NB4 (cell line): ENCODE measurements around the gene ARFIP2.
A peak's percentile ranks its signal among the peaks of the same experiment; 100 is the strongest.
"Not testable (repeated sequence)": the region's sequence is repeated elsewhere in the genome, so short reads cannot be mapped to it uniquely, and the experiment has no call there.

ENCODE experiments used
- DNase-seq: peaks from one replicate; pipeline ENCODE4 v3.0.0; 2010; ENCODE audit warnings: low read depth
- H3K4me3 ChIP-seq: one replicate; pipeline ENCODE4 v1.5.1; 2011; ENCODE audit warnings: mild to moderate bottlenecking, low read depth, low read length, moderate library complexity
- CTCF ChIP-seq: IDR thresholded peaks from one replicate; pipeline ENCODE4 v1.5.1; 2012; ENCODE audit warnings: low read depth, low read length
- MAX ChIP-seq: IDR thresholded peaks from 2 replicates; pipeline ENCODE4 v1.6.1; 2011; ENCODE audit warnings: low read depth, low read length
- MYC ChIP-seq: IDR thresholded peaks from 2 replicates; pipeline ENCODE4 v1.6.1; 2011; ENCODE audit warnings: low read depth, low read length
- POLR2A ChIP-seq: IDR thresholded peaks from 2 replicates; pipeline ENCODE4 v1.6.1; 2011; ENCODE audit warnings: mild to moderate bottlenecking; ENCODE audit not compliant: insufficient read length; ENCODE audit errors: extremely low read depth

Gene ARFIP2

GRCh38 chr11:6481012-6481923 lies at the start of gene ARFIP2, which contains the start of gene TIMM10B:
TSS of gene ARFIP2 (minus strand) at chr11:6481331. CDS start at chr11:6480421, 910 bp downstream.
TSS of gene TIMM10B (plus strand) at chr11:6481501. CDS start at chr11:6481517, 16 bp downstream.
- peak; percentile 80 for TF ChIP-seq MAX
- no peak for TF ChIP-seq CTCF
- peak; percentile 82 for TF ChIP-seq MYC
- peak; percentile 91 for TF ChIP-seq POLR2A

GRCh38 chr11:6530848-6531247 lies 49.7 kb upstream of the ARFIP2 start:
- H3K4me3 ChIP-seq: no peak overlapping the region
- TF ChIP-seq POLR2A: no peak
- no peak for DNase-seq

More at GRCh38 chr11:6481012-6481923, at the start of gene ARFIP2, which contains the start of gene TIMM10B:
- peak within 1 kb of the TSS; percentile 99 for H3K4me3 ChIP-seq
- peak; percentile 97 for DNase-seq

- no peak overlapping the region for H3K4me3 ChIP-seq
- DNase-seq: no peak
- TF ChIP-seq POLR2A (no peak), CTCF (no peak), MAX (no peak), MYC (no peak)
Measured at GRCh38 chr11:6529266-6529665, 48.1 kb upstream of the ARFIP2 start.

GRCh38 chr11:6526411-6527135 lies 45.4 kb upstream of the ARFIP2 start:
- DNase-seq: no peak
- TF ChIP-seq MYC (no peak), POLR2A (no peak), MAX (no peak), CTCF (no peak)
- H3K4me3 ChIP-seq: no peak overlapping the region

GRCh38 chr11:6523253-6523652 lies 42.1 kb upstream of the ARFIP2 start:
- no peak overlapping the region for H3K4me3 ChIP-seq
- no peak for TF ChIP-seq MYC
- TF ChIP-seq CTCF: no peak
- no peak for TF ChIP-seq MAX
- TF ChIP-seq POLR2A: no peak
- no peak for DNase-seq

GRCh38 chr11:6521946-6522345 lies 40.8 kb upstream of the ARFIP2 start:
- not testable (repeated sequence) for H3K4me3 ChIP-seq, DNase-seq

GRCh38 chr11:6520265-6520664 lies 39.1 kb upstream of the ARFIP2 start:
- no peak overlapping the region for H3K4me3 ChIP-seq
- TF ChIP-seq CTCF: no peak
- TF ChIP-seq POLR2A: no peak
- TF ChIP-seq MAX: no peak
- TF ChIP-seq MYC: no peak
- no peak for DNase-seq
